ENCODE results near the gene WNT7A.

- TF ChIP-seq EZH2 (optimal IDR thresholded peaks at IDR 0.05; ENCODE audit: low read depth, low read length) (no peak), CTCF (IDR thresholded peaks at IDR 0.05; ENCODE audit: low read length) (no peak), EZH2phosphoT487 (IDR thresholded peaks at IDR 0.05; ENCODE audit: low read length) (no peak)
Observed at GRCh38 chr3:13825311-13825579, 54.6 kb downstream of the WNT7A start.
